CD14-positive monocyte (primary cell): ENCODE results near the gene AKR1B1. TPM values are rescaled to one million over a fixed set of nuclear protein-coding genes. Genes with fewer than 3 reads are reported as not detected.

Source experiments
- DNase-seq, 3 donors: peaks; one replicate each; pipeline ENCODE4 v3.0.0-alpha.2; 2011 to 2022
- H2AFZ ChIP-seq: 2 replicates; pipeline ENCODE4 v1.6.0; 2012; ENCODE audit warnings: mild to moderate bottlenecking, low read depth, low read length, inconsistent platforms; ENCODE audit not compliant: insufficient read depth, poor library complexity, severe bottlenecking
- H3K27ac ChIP-seq, 2 donors: 1 replicate in 1 of 2; 2 replicates in 1 of 2; pipeline ENCODE4 v1.5.1; 2012 to 2013; ENCODE audit warnings: low read length in 2 of 2, control low read depth in 1 of 2, inconsistent platforms in 1 of 2, low read depth in 1 of 2, mild to moderate bottlenecking in 1 of 2
- H3K27me3 ChIP-seq, 2 donors: one replicate each; pipeline versions ENCODE4 v1.6.0 to v1.6.1; 2011 to 2013; ENCODE audit warnings: low read length in 2 of 2; ENCODE audit not compliant: control insufficient read depth in 2 of 2, insufficient read depth in 2 of 2
- H3K36me3 ChIP-seq, 2 donors: replicated peaks in 1 of 2; 1 replicate in 1 of 2; 2 replicates in 1 of 2; pipeline versions ENCODE4 v1.5.1 to v1.6.1; 2012 to 2013; ENCODE audit warnings: low read length in 2 of 2, control low read depth in 1 of 2, inconsistent platforms in 1 of 2, mild to moderate bottlenecking in 1 of 2; ENCODE audit not compliant: insufficient read depth in 2 of 2, control insufficient read depth in 1 of 2
- H3K4me1 ChIP-seq, 2 donors: 1 replicate in 1 of 2; 2 replicates in 1 of 2; pipeline versions ENCODE4 v1.5.1 to v1.6.1; 2012 to 2013; ENCODE audit warnings: low read length in 2 of 2, control low read depth in 1 of 2, inconsistent platforms in 1 of 2, mild to moderate bottlenecking in 1 of 2, moderate library complexity in 1 of 2; ENCODE audit not compliant: insufficient read depth in 2 of 2, control insufficient read depth in 1 of 2
- H3K4me2 ChIP-seq: replicated peaks from 2 replicates; pipeline ENCODE3; 2012; ENCODE audit warnings: low read length, moderate library complexity, mild to moderate bottlenecking; ENCODE audit not compliant: poor library complexity, severe bottlenecking; ENCODE audit errors: extremely low read depth
- H3K4me3 ChIP-seq, 3 experiments: fragments of 200-600 bp in 1 of 3; sonication (generic) in 1 of 3; replicated peaks in 1 of 3; 1 replicate in 2 of 3; 2 replicates in 1 of 3; pipeline ENCODE4 v1.5.1; 2011 to 2013; ENCODE audit warnings: low read length in 3 of 3, mild to moderate bottlenecking in 3 of 3, control low read depth in 2 of 3, low read depth in 2 of 3, inconsistent platforms in 1 of 3, moderate library complexity in 1 of 3
- H3K79me2 ChIP-seq: 2 replicates; pipeline ENCODE4 v1.6.0; 2012; ENCODE audit warnings: mild to moderate bottlenecking, control low read depth, inconsistent platforms, low read length, moderate library complexity; ENCODE audit not compliant: insufficient read depth
- H3K9ac ChIP-seq: 2 replicates; pipeline ENCODE4 v1.6.0; 2017; ENCODE audit warnings: low read length, mild to moderate bottlenecking; ENCODE audit not compliant: insufficient read depth, poor library complexity, severe bottlenecking
- H3K9me3 ChIP-seq, 2 donors: replicated peaks in 1 of 2; 1 replicate in 1 of 2; 2 replicates in 1 of 2; pipeline versions ENCODE4 v1.5.1 to v1.6.1; 2012 to 2013; ENCODE audit warnings: low read length in 2 of 2, control low read depth in 1 of 2; ENCODE audit not compliant: control insufficient read depth in 1 of 2, insufficient read depth in 1 of 2
- H4K20me1 ChIP-seq: 2 replicates; pipeline ENCODE4 v1.6.0; 2012; ENCODE audit warnings: mild to moderate bottlenecking, low read length, control low read depth, moderate library complexity; ENCODE audit not compliant: insufficient read depth
- H3K27ac Mint-ChIP-seq, 7 donors: one replicate each; pipeline ENCODE4 v1.8.0; 2020; ENCODE audit warnings: mild to moderate bottlenecking in 7 of 7, mixed read lengths in 7 of 7, moderate library complexity in 6 of 7, inconsistent platforms in 2 of 7
- H3K27me3 Mint-ChIP-seq, 3 donors: one replicate each; pipeline ENCODE4 v1.8.0; 2021 to 2022; ENCODE audit warnings: low read depth in 3 of 3, mild to moderate bottlenecking in 3 of 3, mixed read lengths in 3 of 3, moderate library complexity in 3 of 3, inconsistent platforms in 1 of 3
- H3K36me3 Mint-ChIP-seq, 2 donors: one replicate each; pipeline ENCODE4 v1.8.0; 2020; ENCODE audit warnings: mixed read lengths in 2 of 2, inconsistent platforms in 1 of 2, mild to moderate bottlenecking in 1 of 2
- H3K4me1 Mint-ChIP-seq: one replicate; pipeline ENCODE4 v1.8.0; 2020; ENCODE audit warnings: mild to moderate bottlenecking, mixed read lengths
- H3K4me3 Mint-ChIP-seq, 2 donors: one replicate each; pipeline ENCODE4 v1.8.0; 2020; ENCODE audit warnings: mild to moderate bottlenecking in 2 of 2, mixed read lengths in 2 of 2, moderate library complexity in 1 of 2
- H3K9me3 Mint-ChIP-seq, 7 donors: one replicate each; pipeline ENCODE4 v1.8.0; 2020 to 2022; ENCODE audit warnings: mixed read lengths in 7 of 7, mild to moderate bottlenecking in 6 of 7, moderate library complexity in 6 of 7, inconsistent platforms in 2 of 7
- WGBS: methylation state at CpG from one replicate; pipeline ENCODE4 v1.1.5; 2013; ENCODE audit warnings: missing lambda C conversion rate; ENCODE audit not compliant: insufficient coverage; 5-methylcytosine and 5-hydroxymethylcytosine counted together
- intact Hi-C, 2 donors: fragments of 100-400 bp; cut with micrococcal nuclease; formaldehyde crosslinking; loops; one replicate each; pipeline versions ENCODE4 v1.15.0 to v1.15.1; 2023
- polyA plus RNA-seq, 3 donors: library from polyadenylated mRNA; depleted of rRNA in 1 of 3; unstranded in 2 of 3; stranded (reverse) in 1 of 3; fragments of 300-500 nt in 2 of 3; fragments of >200 nt in 1 of 3; fragmentation: Illumina TruSeq in 2 of 3; gene quantifications; 1 replicate in 2 of 3; 2 replicates in 1 of 3; pipeline ENCODE4 v1.2.3, GENCODE V29; 2012 to 2021
- TF ChIP-seq, protein P1 (sequence below): fragments of 200-600 bp; IDR thresholded peaks from one replicate; pipeline ENCODE4 v1.8.0; 2022; ENCODE audit warnings: antibody characterized with exemption, mild to moderate bottlenecking

Gene AKR1B1
- polyA plus RNA-seq, 3 donors = 50.1 to 66.4 (median 62.6) TPM

GRCh38 chr7:134458341-134458805 is 527 bp downstream of the AKR1B1 start:
- H3K36me3 ChIP-seq = no peaks in the 10 kb centered on the region
- WGBS = under 1% methylated on average over 37 of the region's 37 CpGs
- Mint-ChIP-seq H3K9me3 (peaks cover 0 to 5% (median 3%) of the 10 kb centered on the region in 7 donors), H3K27ac (peak overlapping the region in 3 of 7 donors; percentile 3 to 46 (median 11)), H3K36me3 (peaks cover 1 to 4% of the 10 kb centered on the region in 2 donors), H3K4me1 (peaks cover 42% of the 10 kb centered on the region), H3K4me3 (peak overlapping the region; percentile 84 to 91), H3K27me3 (peaks cover 2% of the 10 kb centered on the region in 3 donors)
- intact Hi-C loops = no loop called here
- H3K27ac ChIP-seq = peak overlapping the region in 1 of 2 donors; percentile 55
- peaks cover 0 to 9% of the 10 kb centered on the region in 2 donors for H3K9me3 ChIP-seq
- peak in 2 of 3 donors; percentile 14 to 16 for DNase-seq
- no peaks in the 10 kb centered on the region for H4K20me1 ChIP-seq
- no peaks in the 10 kb centered on the region for H3K27me3 ChIP-seq
- peak overlapping the region; percentile 90 for H3K4me2 ChIP-seq
- H3K9ac ChIP-seq = peak overlapping the region; percentile 69
- H3K4me1 ChIP-seq = peaks cover 32 to 41% of the 10 kb centered on the region in 2 donors
- TF ChIP-seq, protein P1, sequence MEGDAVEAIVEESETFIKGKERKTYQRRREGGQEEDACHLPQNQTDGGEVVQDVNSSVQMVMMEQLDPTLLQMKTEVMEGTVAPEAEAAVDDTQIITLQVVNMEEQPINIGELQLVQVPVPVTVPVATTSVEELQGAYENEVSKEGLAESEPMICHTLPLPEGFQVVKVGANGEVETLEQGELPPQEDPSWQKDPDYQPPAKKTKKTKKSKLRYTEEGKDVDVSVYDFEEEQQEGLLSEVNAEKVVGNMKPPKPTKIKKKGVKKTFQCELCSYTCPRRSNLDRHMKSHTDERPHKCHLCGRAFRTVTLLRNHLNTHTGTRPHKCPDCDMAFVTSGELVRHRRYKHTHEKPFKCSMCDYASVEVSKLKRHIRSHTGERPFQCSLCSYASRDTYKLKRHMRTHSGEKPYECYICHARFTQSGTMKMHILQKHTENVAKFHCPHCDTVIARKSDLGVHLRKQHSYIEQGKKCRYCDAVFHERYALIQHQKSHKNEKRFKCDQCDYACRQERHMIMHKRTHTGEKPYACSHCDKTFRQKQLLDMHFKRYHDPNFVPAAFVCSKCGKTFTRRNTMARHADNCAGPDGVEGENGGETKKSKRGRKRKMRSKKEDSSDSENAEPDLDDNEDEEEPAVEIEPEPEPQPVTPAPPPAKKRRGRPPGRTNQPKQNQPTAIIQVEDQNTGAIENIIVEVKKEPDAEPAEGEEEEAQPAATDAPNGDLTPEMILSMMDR = peak; percentile 3
- peak overlapping the region; percentile 57 to 84 (median 76) for H3K4me3 ChIP-seq
- peak overlapping the region; percentile 97 for H2AFZ ChIP-seq
- H3K79me2 ChIP-seq = peaks cover under 1% of the 10 kb centered on the region

DNA sequence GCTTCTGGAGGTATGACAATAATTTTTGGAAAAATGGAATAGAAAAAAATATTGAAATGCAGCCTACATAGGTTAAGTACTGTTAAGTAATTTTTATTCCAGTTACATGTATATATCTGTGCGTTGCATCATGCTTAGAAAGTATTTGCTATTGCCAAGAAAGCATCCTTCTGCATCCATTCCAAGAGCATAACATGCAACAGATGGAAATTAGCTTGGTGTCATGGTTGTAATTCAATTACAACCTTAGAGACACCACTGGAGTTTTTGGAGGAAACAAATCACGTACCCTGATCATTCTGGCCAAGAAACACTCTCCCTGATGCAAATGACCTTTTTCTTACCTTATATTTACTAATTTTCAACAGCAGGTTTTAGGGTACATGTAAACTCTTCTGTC is 1.7 kb downstream of the AKR1B1 start:
- no peak overlapping the region for H3K9ac ChIP-seq
- H3K4me1 ChIP-seq = peaks cover 37 to 47% of the 10 kb centered on the region in 2 donors
- Mint-ChIP-seq H3K36me3 (peaks cover 1 to 7% of the 10 kb centered on the region in 2 donors), H3K4me1 (peaks cover 46% of the 10 kb centered on the region), H3K27me3 (peaks cover 1 to 7% (median 2%) of the 10 kb centered on the region in 3 donors), H3K27ac (no peak overlapping the region), H3K9me3 (no peaks in the 10 kb centered on the region), H3K4me3 (no peak overlapping the region)
- no peak overlapping the region for H3K4me2 ChIP-seq
- no peak overlapping the region for H2AFZ ChIP-seq
- no peak overlapping the region for H3K27ac ChIP-seq
- no peaks in the 10 kb centered on the region for H3K9me3 ChIP-seq
- peaks cover 10% of the 10 kb centered on the region for H3K79me2 ChIP-seq
- no CpG with 5 or more reads among the region's 2 CpGs for WGBS
- no peaks in the 10 kb centered on the region for H3K36me3 ChIP-seq
- H3K4me3 ChIP-seq = no peak overlapping the region
- no peaks in the 10 kb centered on the region for H3K27me3 ChIP-seq
- no peaks in the 10 kb centered on the region for H4K20me1 ChIP-seq
- intact Hi-C loops = no loop called here
- TF ChIP-seq, protein P1 = no peak
- DNase-seq = no peak
